ENCODE data around the gene SPEF1.

The SPEF1 gene

GRCh38 chr20:3775457-3776108, 5.7 kb downstream of the SPEF1 start:
- H3K36me3 Mint-ChIP-seq, result no peaks in the 10 kb centered on the region
- H3K27ac Mint-ChIP-seq, result no peak overlapping the region
- no peak for ATAC-seq (ENCODE audit: low read depth)
- no peak overlapping the region for H3K4me3 Mint-ChIP-seq
- H3K27me3 Mint-ChIP-seq, result peaks cover 10% of the 10 kb centered on the region
- peaks cover 18% of the 10 kb centered on the region for H3K4me1 Mint-ChIP-seq
- DNase-seq (ENCODE audit: low spot score in 2 of 2), result no peak
- no peaks in the 10 kb centered on the region for H3K9me3 Mint-ChIP-seq

DNA sequence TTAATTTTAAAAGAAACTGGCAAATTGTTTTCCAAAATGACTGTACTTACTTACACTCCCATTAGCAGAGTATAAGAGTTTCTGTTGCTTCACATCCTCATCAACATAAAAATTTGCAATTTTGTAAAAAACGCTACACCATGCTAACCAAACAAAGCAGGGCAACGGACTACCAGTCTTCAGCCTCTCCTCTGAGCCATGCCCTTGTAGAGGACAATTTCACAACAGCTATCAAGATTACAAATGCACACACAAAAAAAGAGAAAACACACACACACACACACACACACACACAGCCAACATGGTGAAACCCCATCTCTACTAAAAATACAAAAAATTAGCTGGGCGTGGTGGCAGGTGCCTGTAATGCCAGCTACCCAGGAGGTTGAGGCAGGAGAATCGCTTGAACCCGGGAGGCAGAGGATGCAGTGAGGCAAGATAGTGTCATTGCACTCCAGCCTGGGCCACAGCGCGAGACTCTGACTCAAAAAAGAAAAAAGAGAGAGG, 9.6 kb downstream of the SPEF1 start:
- Mint-ChIP-seq H3K9me3 (no peaks in the 10 kb centered on the region), H3K36me3 (no peaks in the 10 kb centered on the region), H3K27ac (no peak overlapping the region), H3K27me3 (peaks cover 2% of the 10 kb centered on the region), H3K4me3 (no peak overlapping the region), H3K4me1 (peaks cover 8% of the 10 kb centered on the region)
- no peak for DNase-seq (ENCODE audit: low spot score in 2 of 2)
- no peak for ATAC-seq (ENCODE audit: low read depth)

DNA sequence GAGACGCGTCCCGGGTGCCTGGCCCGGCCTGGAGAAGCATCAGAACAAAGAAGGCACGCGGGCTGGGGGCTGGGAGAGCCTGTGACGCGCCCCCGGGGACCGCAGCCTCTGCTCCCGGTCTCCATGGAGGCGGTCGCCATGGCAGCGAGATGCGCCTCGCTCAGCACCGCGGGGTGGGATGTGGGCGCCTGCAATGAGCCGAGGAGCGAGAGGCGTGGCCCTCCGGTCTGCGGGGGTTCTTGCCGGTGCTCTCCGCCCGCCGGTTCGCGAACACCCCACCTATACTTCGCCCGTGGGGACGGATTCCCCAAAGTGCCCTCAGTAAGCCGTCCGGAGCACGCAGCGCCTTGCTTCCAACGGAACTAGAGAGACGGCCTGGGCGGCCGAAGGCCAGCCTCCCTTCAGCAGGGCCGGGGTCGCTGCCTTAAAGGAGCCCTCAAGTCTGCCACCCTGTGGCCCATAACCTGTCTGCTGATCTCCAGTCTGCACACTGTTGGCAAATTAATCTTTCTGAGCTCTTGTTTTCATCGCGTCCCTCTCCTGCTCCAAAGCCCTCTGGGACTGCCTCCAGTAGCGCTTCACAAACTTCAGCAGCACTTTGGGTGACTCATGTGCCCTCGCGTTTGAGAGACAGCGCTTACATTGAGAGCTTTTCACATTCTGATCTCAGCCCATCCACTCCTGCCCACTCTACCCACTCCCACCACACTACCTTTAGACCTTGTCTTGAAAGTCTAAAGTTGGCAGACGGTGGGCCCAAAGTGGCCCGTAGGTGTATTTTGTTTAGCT, 12.7 kb downstream of the SPEF1 start:
- Mint-ChIP-seq H3K27me3 (peaks cover 2% of the 10 kb centered on the region), H3K4me1 (peaks cover 18% of the 10 kb centered on the region), H3K27ac (peak overlapping the region; percentile 89), H3K4me3 (peak overlapping the region; percentile 90), H3K36me3 (no peaks in the 10 kb centered on the region), H3K9me3 (no peaks in the 10 kb centered on the region)
- ATAC-seq (ENCODE audit: low read depth) (peak; percentile 57), DNase-seq (ENCODE audit: low spot score in 2 of 2) (peak; percentile 74 to 77)

DNA sequence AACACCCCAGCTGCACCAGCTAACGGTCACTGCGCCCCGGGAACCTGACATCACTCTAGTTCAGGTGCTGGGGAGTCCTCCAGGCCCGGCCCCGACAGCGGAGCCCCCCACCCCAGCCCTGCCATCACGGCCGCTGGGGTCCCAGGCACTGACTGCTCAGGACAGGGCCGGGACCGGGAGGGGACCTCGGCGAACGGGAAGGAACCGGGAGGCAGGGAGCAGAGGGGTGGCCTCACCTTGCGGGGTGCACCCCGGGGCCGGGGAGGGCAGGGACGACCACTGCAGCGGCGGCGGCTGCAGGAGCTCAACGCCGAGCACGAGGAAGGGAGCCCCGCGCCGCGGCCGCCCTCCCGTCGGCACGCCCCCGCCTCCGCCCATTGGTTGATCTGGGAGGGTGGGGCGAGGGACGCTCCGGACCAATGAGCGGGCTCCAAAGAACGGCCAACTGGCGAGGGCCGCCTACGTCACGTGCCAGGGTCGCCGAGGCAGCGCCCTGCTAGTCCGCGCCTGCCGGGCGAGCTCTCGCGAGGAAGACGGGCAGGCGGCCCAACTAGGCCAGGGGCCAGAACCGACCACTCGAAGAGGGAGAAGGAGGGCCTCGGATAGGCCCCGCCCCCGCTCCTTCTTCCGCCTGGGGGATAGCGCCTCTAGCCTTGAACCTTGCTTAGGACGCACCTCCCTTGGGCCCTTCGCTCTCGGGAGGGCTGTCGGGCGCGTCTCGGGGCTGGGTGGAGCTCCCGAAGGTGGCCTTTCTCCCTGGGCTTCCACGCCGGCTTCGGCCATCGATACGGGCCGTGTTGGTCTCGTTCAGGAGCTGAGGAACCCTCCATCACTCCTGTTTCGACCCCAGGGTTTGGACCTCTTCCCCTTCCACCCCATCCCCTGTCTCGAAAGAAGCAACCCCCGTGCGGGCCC, 13.6 kb downstream of the SPEF1 start, which contains the start of gene ADISSP:
Gene ADISSP (minus strand): TSS at position 327 of the 915 bp plus-strand sequence. CDS start 7,653 bp downstream, outside the sequence.
- peak within 1 kb of the TSS; percentile 89 for H3K27ac Mint-ChIP-seq
- no peaks in the 10 kb centered on the region for H3K9me3 Mint-ChIP-seq
- ATAC-seq (ENCODE audit: low read depth), result peak; percentile 86
- H3K36me3 Mint-ChIP-seq, result no peaks in the 10 kb centered on the region
- peaks cover 2% of the 10 kb centered on the region for H3K27me3 Mint-ChIP-seq
- peaks cover 18% of the 10 kb centered on the region for H3K4me1 Mint-ChIP-seq
- peak within 1 kb of the TSS; percentile 90 for H3K4me3 Mint-ChIP-seq
- DNase-seq (ENCODE audit: low spot score in 2 of 2), result peak; percentile 92 to 96

DNA sequence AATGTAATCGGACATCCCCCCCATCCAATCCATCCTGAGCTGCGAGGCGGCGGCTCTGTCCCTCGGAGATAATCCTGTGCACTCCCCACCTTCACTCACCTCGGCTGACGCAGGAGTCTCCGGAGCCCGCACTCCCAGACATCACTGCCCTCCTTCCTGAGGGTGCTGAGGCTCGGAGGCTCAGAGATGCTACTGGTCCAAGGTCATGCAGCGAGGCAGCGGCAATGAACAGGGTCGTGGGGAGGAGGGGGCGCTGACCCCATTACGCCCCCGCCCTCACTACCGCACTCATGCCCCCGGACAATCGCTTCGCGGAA, 14.2 kb downstream of the SPEF1 start:
- H3K27me3 Mint-ChIP-seq, result peaks cover 2% of the 10 kb centered on the region
- H3K27ac Mint-ChIP-seq, result peak overlapping the region; percentile 62
- H3K9me3 Mint-ChIP-seq, result no peaks in the 10 kb centered on the region
- H3K4me1 Mint-ChIP-seq, result peaks cover 18% of the 10 kb centered on the region
- no peaks in the 10 kb centered on the region for H3K36me3 Mint-ChIP-seq
- peak overlapping the region; percentile 90 for H3K4me3 Mint-ChIP-seq
- DNase-seq (ENCODE audit: low spot score in 2 of 2), result no peak
- no peak for ATAC-seq (ENCODE audit: low read depth)

DNA sequence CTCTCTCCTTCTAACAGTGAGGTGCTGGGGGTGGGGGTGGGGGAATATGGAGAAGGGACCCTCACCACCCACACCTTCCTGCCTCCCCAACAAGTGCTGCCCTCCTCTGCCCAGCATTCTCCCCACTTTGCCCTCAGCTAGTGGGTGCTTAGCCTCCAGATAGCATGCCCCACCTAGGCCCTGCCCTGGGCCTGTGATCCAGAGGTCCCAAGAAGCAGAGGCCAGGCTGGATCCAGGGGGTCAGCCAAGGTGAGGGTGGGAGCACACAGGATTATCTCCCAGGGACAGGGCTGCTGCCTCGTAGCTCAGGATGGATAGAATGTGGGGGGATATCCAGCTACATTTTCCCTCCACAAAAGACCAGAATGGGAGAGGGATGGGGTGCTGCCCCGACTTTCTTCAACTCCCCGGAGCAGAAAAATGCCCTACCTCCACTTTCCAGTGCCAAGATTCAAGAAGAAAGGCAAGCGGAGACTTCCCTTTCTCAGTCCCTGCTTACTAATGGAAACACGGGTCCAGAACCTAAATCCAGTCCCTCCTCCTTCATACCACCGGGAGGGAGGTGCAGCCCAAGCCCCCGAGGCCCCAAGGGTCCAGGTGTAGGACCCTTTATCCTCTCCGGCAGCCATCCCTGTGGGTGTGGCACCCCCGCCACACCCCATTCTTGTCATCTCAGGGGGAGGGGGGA, 14.7 kb downstream of the SPEF1 start:
- peak overlapping the region; percentile 90 for H3K4me3 Mint-ChIP-seq
- ATAC-seq (ENCODE audit: low read depth), result no peak
- no peaks in the 10 kb centered on the region for H3K9me3 Mint-ChIP-seq
- no peak for DNase-seq (ENCODE audit: low spot score in 2 of 2)
- peak overlapping the region; percentile 62 for H3K27ac Mint-ChIP-seq
- peaks cover under 1% of the 10 kb centered on the region for H3K27me3 Mint-ChIP-seq
- peaks cover 18% of the 10 kb centered on the region for H3K4me1 Mint-ChIP-seq
- H3K36me3 Mint-ChIP-seq, result peaks cover 2% of the 10 kb centered on the region

GRCh38 chr20:3765171-3765882, 15.9 kb downstream of the SPEF1 start:
- Mint-ChIP-seq H3K4me3 (no peak overlapping the region), H3K4me1 (peaks cover 21% of the 10 kb centered on the region)

GRCh38 chr20:3764659-3765058, 16.6 kb downstream of the SPEF1 start:
- Mint-ChIP-seq H3K9me3 (no peaks in the 10 kb centered on the region), H3K4me1 (peaks cover 21% of the 10 kb centered on the region), H3K36me3 (peaks cover 2% of the 10 kb centered on the region), H3K27me3 (no peaks in the 10 kb centered on the region), H3K4me3 (no peak overlapping the region), H3K27ac (no peak overlapping the region)
- DNase-seq (ENCODE audit: low spot score in 2 of 2), result no peak
- ATAC-seq (ENCODE audit: low read depth), result no peak

More at GRCh38 chr20:3765171-3765882, 15.9 kb downstream of the SPEF1 start:
- H3K27ac Mint-ChIP-seq, result no peak overlapping the region
- H3K9me3 Mint-ChIP-seq, result no peaks in the 10 kb centered on the region
- ATAC-seq (ENCODE audit: low read depth) (no peak), DNase-seq (ENCODE audit: low spot score in 2 of 2) (no peak)
- H3K27me3 Mint-ChIP-seq, result no peaks in the 10 kb centered on the region
- peaks cover 2% of the 10 kb centered on the region for H3K36me3 Mint-ChIP-seq

GRCh38 chr20:3763671-3764601, 17.3 kb downstream of the SPEF1 start:
- ATAC-seq (ENCODE audit: low read depth), result no peak
- H3K36me3 Mint-ChIP-seq, result peaks cover 2% of the 10 kb centered on the region
- DNase-seq (ENCODE audit: low spot score in 2 of 2), result no peak
- no peaks in the 10 kb centered on the region for H3K9me3 Mint-ChIP-seq
- no peak overlapping the region for H3K4me3 Mint-ChIP-seq
- no peaks in the 10 kb centered on the region for H3K27me3 Mint-ChIP-seq
- H3K4me1 Mint-ChIP-seq, result peaks cover 21% of the 10 kb centered on the region
- no peak overlapping the region for H3K27ac Mint-ChIP-seq

GRCh38 chr20:3760655-3761348, 20.4 kb downstream of the SPEF1 start:
- peaks cover 6% of the 10 kb centered on the region for H3K36me3 Mint-ChIP-seq
- H3K27ac Mint-ChIP-seq, result peak overlapping the region; percentile 35
- H3K27me3 Mint-ChIP-seq, result no peaks in the 10 kb centered on the region
- H3K4me1 Mint-ChIP-seq, result peaks cover 8% of the 10 kb centered on the region
- ATAC-seq (ENCODE audit: low read depth) (no peak), DNase-seq (ENCODE audit: low spot score in 2 of 2) (no peak)
- H3K9me3 Mint-ChIP-seq, result no peaks in the 10 kb centered on the region
- no peak overlapping the region for H3K4me3 Mint-ChIP-seq

DNA sequence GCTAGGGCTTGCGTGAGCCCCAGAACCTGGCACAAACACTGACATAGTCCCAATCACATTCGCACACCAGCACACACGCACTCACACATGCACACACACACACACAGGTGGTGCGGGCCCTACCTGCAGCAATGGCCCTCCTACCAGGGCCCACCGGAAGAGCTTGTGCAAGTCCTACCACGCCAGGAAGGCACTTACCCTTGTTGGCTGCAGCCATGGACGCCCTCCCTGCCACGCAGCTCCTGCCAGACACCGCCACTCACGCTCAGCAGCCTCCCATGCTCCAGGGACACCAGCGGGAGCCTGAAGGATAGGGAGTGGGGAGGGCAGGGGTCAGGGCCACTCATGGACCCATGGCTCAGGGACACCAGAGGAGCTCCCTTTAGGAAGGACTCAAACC, 21.4 kb downstream of the SPEF1 start:
- H3K27me3 Mint-ChIP-seq, result no peaks in the 10 kb centered on the region

More for the DNA sequence above, 21.4 kb downstream of the SPEF1 start:
- Mint-ChIP-seq H3K27ac (no peak overlapping the region), H3K36me3 (peaks cover 6% of the 10 kb centered on the region), H3K9me3 (no peaks in the 10 kb centered on the region), H3K4me3 (no peak overlapping the region), H3K4me1 (peaks cover 8% of the 10 kb centered on the region)
- no peak for ATAC-seq (ENCODE audit: low read depth)
- DNase-seq (ENCODE audit: low spot score in 2 of 2), result no peak

Data from memory B cell (primary cell).